ENCODE measurements around the gene GRB2. TPM values are rescaled to one million over a fixed set of nuclear protein-coding genes. Genes with fewer than 3 reads are reported as not detected.

Gene GRB2
- total and polyA plus RNA-seq, 2 donors (not counting 1 experiment from before 2014, with no cell fraction given), result 114 to 219 TPM

DNA sequence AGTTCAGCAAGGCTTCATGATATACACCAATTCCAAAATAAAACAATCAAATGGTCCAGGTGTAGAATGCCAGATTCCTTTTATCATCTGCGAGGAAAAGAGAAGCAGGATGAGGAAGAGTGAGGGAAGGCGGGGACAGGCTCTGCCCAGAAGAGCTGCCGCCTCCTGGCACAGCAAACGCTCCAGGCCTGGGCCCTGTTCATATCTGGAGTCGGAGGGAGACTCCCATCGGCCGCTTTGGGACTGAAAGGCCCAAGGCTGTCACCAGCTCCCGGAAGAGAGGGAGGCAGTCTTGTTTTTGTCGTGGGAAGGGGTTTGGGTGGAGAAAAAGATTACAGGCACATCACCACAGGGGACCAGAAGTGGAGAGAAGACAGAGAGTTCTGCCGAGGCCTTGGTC is 87.3 kb downstream of the GRB2 start:
- Mint-ChIP-seq H3K4me3 (peak overlapping the region; percentile 32), H3K4me1 (peaks cover 59% of the 10 kb centered on the region), H3K27me3 (no peaks in the 10 kb centered on the region), H3K9me3 (ENCODE audit: insufficient read depth) (no peaks in the 10 kb centered on the region), H3K27ac (peak overlapping the region; percentile 92)
- H3K4me1 ChIP-seq (ENCODE audit: control insufficient read depth in 2 of 2, insufficient read depth in 2 of 2, low read length in 2 of 2), result peaks cover 23 to 67% of the 10 kb centered on the region in 2 donors
- 97% methylated on average over 6 of the region's 10 CpGs for WGBS (ENCODE audit: insufficient coverage)
- H3K36me3 ChIP-seq (replicated peaks in 1 of 2; ENCODE audit: control extremely low read depth in 1 of 2, control insufficient read depth in 1 of 2, extremely low read depth in 1 of 2, insufficient read depth in 2 of 2, low read length in 1 of 2), result peaks cover 14 to 43% of the 10 kb centered on the region in 2 experiments
- H3K4me3 ChIP-seq (ENCODE audit: control extremely low read depth in 1 of 5, extremely low read depth in 1 of 5, insufficient read depth in 1 of 5, low read depth in 2 of 5, low read length in 4 of 5), result no peak overlapping the region
- no peak for ATAC-seq (ENCODE audit: low read depth)
- peaks cover 86% of the 10 kb centered on the region for H3K79me2 ChIP-seq (ENCODE audit: control insufficient read depth, insufficient read depth, low read length)
- TF ChIP-seq EZH2 (IDR thresholded peaks at IDR 0.05; ENCODE audit: borderline replicate concordance, insufficient read depth, low read depth, low read length, poor library complexity, severe bottlenecking) (no peak), CTCF (IDR thresholded peaks at IDR 0.05) (no peak)
- ChIA-PET POLR2A (interaction anchor here (1.1 to 5.5 kb wide), 3 partner anchors 8 to 28 kb away, joined by 3 to 103 read pairs (median 25); partner anchors contain the start of gene SLC25A19), CTCF (interaction anchor here (3.6 to 15.8 kb wide), 5 partner anchors 21 to 95 kb away, joined by 23 to 264 read pairs (median 81); partner anchors contain the start of gene SLC25A19)
- no peak for DNase-seq
- H3K27me3 ChIP-seq (replicated peaks in 1 of 4; ENCODE audit: control extremely low read depth in 1 of 4, control insufficient read depth in 3 of 4, insufficient read depth in 4 of 4, low read length in 3 of 4), result no peaks in the 10 kb centered on the region
- H3K9me3 ChIP-seq (ENCODE audit: control extremely low read depth in 1 of 3, control insufficient read depth in 2 of 3, insufficient read depth in 1 of 3, low read length in 2 of 3), result no peaks in the 10 kb centered on the region
- no peak overlapping the region for H3K4me2 ChIP-seq (replicated peaks; ENCODE audit: low read depth, low read length, poor library complexity, severe bottlenecking)
- H3K27ac ChIP-seq (ENCODE audit: low read length in 2 of 2), result peak overlapping the region; percentile 71 to 81
- H4K20me1 ChIP-seq (ENCODE audit: control insufficient read depth, insufficient read depth, low read length, poor library complexity, severe bottlenecking), result no peaks in the 10 kb centered on the region
- H2AFZ ChIP-seq (ENCODE audit: insufficient read depth, low read depth, low read length, poor library complexity, severe bottlenecking), result no peak overlapping the region
- no peak overlapping the region for H3K9ac ChIP-seq (ENCODE audit: low read length)
- intact Hi-C loops (cut with micrococcal nuclease), result no loop called here

DNA sequence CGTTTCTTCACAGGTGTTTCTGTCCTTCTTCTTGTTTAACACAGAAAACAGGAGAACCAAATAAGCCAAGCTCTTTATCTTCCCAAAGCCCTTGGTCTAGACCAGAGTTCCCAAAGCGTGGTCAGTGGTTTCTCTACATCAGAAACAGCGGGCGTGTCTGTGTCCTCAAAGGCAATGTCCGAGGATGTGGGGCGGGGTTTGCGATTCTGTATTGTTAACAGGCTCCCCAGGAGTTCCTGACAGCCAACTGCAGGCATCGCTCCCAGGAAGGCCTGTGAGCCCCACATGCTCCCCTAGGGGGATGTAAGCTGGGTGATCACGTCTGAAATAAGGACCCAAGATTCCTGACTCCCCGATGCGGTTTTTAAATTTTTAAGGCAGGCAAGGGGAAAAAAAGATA is 87.8 kb downstream of the GRB2 start:
- Histone ChIP-seq H4K20me1 (ENCODE audit: control insufficient read depth, insufficient read depth, low read length, poor library complexity, severe bottlenecking) (no peaks in the 10 kb centered on the region), H3K36me3 (replicated peaks in 1 of 2; ENCODE audit: control extremely low read depth in 1 of 2, control insufficient read depth in 1 of 2, extremely low read depth in 1 of 2, insufficient read depth in 2 of 2, low read length in 1 of 2) (peaks cover 14 to 43% of the 10 kb centered on the region in 2 experiments), H3K27me3 (replicated peaks in 1 of 4; ENCODE audit: control extremely low read depth in 1 of 4, control insufficient read depth in 3 of 4, insufficient read depth in 4 of 4, low read length in 3 of 4) (no peaks in the 10 kb centered on the region), H3K4me3 (ENCODE audit: control extremely low read depth in 1 of 5, extremely low read depth in 1 of 5, insufficient read depth in 1 of 5, low read depth in 2 of 5, low read length in 4 of 5) (no peak overlapping the region), H3K4me2 (replicated peaks; ENCODE audit: low read depth, low read length, poor library complexity, severe bottlenecking) (no peak overlapping the region), H3K27ac (ENCODE audit: low read length in 2 of 2) (peak overlapping the region in 1 of 2 donors; percentile 81), H3K9me3 (ENCODE audit: control extremely low read depth in 1 of 3, control insufficient read depth in 2 of 3, insufficient read depth in 1 of 3, low read length in 2 of 3) (no peaks in the 10 kb centered on the region), H3K79me2 (ENCODE audit: control insufficient read depth, insufficient read depth, low read length) (peaks cover 85% of the 10 kb centered on the region), H2AFZ (ENCODE audit: insufficient read depth, low read depth, low read length, poor library complexity, severe bottlenecking) (no peak overlapping the region), H3K9ac (ENCODE audit: low read length) (no peak overlapping the region), H3K4me1 (ENCODE audit: control insufficient read depth in 2 of 2, insufficient read depth in 2 of 2, low read length in 2 of 2) (peaks cover 21 to 67% of the 10 kb centered on the region in 2 donors)
- ATAC-seq (ENCODE audit: low read depth), result no peak
- POLR2A ChIA-PET, result interaction anchor here (0.6 to 3.8 kb wide), 5 partner anchors 9 to 89 kb away, joined by 3 to 33 read pairs (median 14); partner anchors contain the start of gene SLC25A19
- TF ChIP-seq CTCF (IDR thresholded peaks at IDR 0.05) (no peak), EZH2 (IDR thresholded peaks at IDR 0.05; ENCODE audit: borderline replicate concordance, insufficient read depth, low read depth, low read length, poor library complexity, severe bottlenecking) (no peak)
- peak overlapping the region; percentile 81 for H3K27ac Mint-ChIP-seq
- peaks cover 60% of the 10 kb centered on the region for H3K4me1 Mint-ChIP-seq
- CTCF ChIA-PET, result interaction anchor here (0.6 to 15.8 kb wide), 6 partner anchors 9 to 204 kb away, joined by 3 to 264 read pairs (median 8); no protein-coding TSS in a partner anchor
- intact Hi-C loops (cut with micrococcal nuclease), result no loop called here
- H3K27me3 Mint-ChIP-seq, result no peaks in the 10 kb centered on the region
- H3K9me3 Mint-ChIP-seq (ENCODE audit: insufficient read depth), result no peaks in the 10 kb centered on the region
- WGBS (ENCODE audit: insufficient coverage), result 82% methylated on average over 8 of the region's 11 CpGs
- peak; percentile 13 for DNase-seq
- no peak overlapping the region for H3K4me3 Mint-ChIP-seq

Measured in B cell (primary cell).